A673 (cell line): Measurements from ENCODE around the gene NGDN.

Experiments used
- CTCF ChIP-seq: fragments of 300-800, 200-600 bp; sonication (generic); conservative IDR thresholded peaks from 2 replicates; pipeline ENCODE4 v1.5.1; 2017; ENCODE audit warnings: low read depth, mild to moderate bottlenecking, antibody characterized with exemption, low read length, moderate library complexity, mixed read lengths
- EZH2 ChIP-seq: fragments of 200-600 bp; sonication (generic); IDR thresholded peaks from 2 replicates; pipeline ENCODE4 v1.6.1; 2017; ENCODE audit warnings: borderline replicate concordance, low read depth, mild to moderate bottlenecking, mixed read lengths, antibody characterized with exemption, low read length; ENCODE audit not compliant: poor library complexity, severe bottlenecking

GRCh38 chr14:23435543-23436326 is 33.8 kb upstream of the NGDN start, which contains the start of gene MYH7:
- TF ChIP-seq CTCF: no peak
- TF ChIP-seq EZH2: no peak
